ENCODE results near the gene GABRD. TPM values are rescaled to one million over a fixed set of nuclear protein-coding genes. Genes with fewer than 3 reads are reported as not detected.

Gene GABRD
- total and polyA plus RNA-seq, 2 experiments from 2014 or later, result 2.1 to 5.1 TPM

DNA sequence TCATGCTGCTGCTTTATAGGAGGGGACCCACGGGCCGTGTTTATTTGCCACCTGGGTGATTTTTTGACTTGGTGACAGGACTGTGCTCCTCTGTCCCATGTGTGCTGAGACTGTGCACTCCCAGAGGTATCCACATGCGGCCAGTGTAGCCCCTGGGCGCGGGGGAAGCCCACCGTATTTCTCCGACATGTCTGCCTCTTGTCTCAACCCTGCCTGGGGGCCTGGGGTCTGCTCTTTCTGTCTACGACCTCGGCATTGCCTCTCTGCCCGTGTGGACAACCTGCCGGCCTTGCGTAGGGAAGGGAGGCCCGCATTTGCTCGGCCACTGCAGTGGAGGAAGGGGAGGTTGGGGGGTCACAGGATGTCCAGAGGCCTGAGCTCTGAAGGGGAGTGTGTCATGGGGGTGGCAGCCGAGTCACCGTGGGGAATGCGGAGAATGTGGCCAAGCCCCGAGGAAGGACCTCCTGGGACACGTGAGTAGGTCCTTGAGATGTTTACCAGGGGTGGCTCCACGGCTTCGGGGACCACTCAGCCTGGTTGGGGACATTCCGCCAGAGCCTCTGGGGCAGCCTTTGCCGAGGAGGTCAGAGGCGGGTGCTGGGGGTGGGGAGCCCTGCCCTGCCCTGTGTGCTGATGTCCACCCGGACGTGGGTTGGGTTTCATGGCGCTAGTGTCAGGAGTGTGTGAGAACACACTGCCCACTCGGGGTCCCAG, 42.1 kb downstream of the GABRD start:
- ATAC-seq (no peak), DNase-seq (ENCODE audit: low spot score) (no peak)
- H2AFZ ChIP-seq, result no peak overlapping the region
- no peak overlapping the region for H3K4me2 ChIP-seq
- TF ChIP-seq ZNF331 (CRISPR knock-in tag; IDR thresholded peaks at IDR 0.05; ENCODE audit: low read depth) (no peak), POLR2AphosphoS5 (IDR thresholded peaks at IDR 0.05; ENCODE audit: low read depth) (no peak), CREB1 (CRISPR knock-in tag; IDR thresholded peaks at IDR 0.05; ENCODE audit: low read depth) (no peak), ZNF114 (CRISPR knock-in tag; IDR thresholded peaks at IDR 0.05) (no peak), STAT1 (IDR thresholded peaks at IDR 0.05; ENCODE audit: unreplicated experiment) (no peak), EZH2phosphoT487 (IDR thresholded peaks at IDR 0.05; ENCODE audit: unreplicated experiment) (no peak), EZH2 (IDR thresholded peaks at IDR 0.05; ENCODE audit: low read depth, unreplicated experiment) (no peak)
- TF ChIP-seq, protein P1, sequence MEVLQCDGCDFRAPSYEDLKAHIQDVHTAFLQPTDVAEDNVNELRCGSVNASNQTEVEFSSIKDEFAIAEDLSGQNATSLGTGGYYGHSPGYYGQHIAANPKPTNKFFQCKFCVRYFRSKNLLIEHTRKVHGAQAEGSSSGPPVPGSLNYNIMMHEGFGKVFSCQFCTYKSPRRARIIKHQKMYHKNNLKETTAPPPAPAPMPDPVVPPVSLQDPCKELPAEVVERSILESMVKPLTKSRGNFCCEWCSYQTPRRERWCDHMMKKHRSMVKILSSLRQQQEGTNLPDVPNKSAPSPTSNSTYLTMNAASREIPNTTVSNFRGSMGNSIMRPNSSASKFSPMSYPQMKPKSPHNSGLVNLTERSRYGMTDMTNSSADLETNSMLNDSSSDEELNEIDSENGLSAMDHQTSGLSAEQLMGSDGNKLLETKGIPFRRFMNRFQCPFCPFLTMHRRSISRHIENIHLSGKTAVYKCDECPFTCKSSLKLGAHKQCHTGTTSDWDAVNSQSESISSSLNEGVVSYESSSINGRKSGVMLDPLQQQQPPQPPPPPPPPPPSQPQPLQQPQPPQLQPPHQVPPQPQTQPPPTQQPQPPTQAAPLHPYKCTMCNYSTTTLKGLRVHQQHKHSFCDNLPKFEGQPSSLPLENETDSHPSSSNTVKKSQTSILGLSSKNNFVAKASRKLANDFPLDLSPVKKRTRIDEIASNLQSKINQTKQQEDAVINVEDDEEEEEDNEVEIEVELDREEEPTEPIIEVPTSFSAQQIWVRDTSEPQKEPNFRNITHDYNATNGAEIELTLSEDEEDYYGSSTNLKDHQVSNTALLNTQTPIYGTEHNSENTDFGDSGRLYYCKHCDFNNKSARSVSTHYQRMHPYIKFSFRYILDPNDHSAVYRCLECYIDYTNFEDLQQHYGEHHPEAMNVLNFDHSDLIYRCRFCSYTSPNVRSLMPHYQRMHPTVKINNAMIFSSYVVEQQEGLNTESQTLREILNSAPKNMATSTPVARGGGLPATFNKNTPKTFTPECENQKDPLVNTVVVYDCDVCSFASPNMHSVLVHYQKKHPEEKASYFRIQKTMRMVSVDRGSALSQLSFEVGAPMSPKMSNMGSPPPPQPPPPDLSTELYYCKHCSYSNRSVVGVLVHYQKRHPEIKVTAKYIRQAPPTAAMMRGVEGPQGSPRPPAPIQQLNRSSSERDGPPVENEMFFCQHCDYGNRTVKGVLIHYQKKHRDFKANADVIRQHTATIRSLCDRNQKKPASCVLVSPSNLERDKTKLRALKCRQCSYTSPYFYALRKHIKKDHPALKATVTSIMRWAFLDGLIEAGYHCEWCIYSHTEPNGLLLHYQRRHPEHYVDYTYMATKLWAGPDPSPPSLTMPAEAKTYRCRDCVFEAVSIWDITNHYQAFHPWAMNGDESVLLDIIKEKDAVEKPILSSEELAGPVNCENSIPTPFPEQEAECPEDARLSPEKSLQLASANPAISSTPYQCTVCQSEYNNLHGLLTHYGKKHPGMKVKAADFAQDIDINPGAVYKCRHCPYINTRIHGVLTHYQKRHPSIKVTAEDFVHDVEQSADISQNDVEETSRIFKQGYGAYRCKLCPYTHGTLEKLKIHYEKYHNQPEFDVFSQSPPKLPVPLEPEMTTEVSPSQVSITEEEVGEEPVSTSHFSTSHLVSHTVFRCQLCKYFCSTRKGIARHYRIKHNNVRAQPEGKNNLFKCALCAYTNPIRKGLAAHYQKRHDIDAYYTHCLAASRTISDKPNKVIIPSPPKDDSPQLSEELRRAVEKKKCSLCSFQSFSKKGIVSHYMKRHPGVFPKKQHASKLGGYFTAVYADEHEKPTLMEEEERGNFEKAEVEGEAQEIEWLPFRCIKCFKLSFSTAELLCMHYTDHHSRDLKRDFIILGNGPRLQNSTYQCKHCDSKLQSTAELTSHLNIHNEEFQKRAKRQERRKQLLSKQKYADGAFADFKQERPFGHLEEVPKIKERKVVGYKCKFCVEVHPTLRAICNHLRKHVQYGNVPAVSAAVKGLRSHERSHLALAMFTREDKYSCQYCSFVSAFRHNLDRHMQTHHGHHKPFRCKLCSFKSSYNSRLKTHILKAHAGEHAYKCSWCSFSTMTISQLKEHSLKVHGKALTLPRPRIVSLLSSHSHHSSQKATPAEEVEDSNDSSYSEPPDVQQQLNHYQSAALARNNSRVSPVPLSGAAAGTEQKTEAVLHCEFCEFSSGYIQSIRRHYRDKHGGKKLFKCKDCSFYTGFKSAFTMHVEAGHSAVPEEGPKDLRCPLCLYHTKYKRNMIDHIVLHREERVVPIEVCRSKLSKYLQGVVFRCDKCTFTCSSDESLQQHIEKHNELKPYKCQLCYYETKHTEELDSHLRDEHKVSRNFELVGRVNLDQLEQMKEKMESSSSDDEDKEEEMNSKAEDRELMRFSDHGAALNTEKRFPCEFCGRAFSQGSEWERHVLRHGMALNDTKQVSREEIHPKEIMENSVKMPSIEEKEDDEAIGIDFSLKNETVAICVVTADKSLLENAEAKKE (CRISPR knock-in tag; IDR thresholded peaks at IDR 0.05), result no peak
- TF ChIP-seq, protein P2, sequence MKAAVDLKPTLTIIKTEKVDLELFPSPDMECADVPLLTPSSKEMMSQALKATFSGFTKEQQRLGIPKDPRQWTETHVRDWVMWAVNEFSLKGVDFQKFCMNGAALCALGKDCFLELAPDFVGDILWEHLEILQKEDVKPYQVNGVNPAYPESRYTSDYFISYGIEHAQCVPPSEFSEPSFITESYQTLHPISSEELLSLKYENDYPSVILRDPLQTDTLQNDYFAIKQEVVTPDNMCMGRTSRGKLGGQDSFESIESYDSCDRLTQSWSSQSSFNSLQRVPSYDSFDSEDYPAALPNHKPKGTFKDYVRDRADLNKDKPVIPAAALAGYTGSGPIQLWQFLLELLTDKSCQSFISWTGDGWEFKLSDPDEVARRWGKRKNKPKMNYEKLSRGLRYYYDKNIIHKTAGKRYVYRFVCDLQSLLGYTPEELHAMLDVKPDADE (IDR thresholded peaks at IDR 0.05), result no peak
- no peaks in the 10 kb centered on the region for H3K4me1 ChIP-seq (ENCODE audit: insufficient read depth)
- H3K4me3 ChIP-seq, result no peak overlapping the region
- no peaks in the 10 kb centered on the region for H3K9me2 ChIP-seq (ENCODE audit: insufficient read depth)
- H3K27me3 ChIP-seq (ENCODE audit: insufficient read depth), result no peaks in the 10 kb centered on the region
- H3F3A ChIP-seq (replicated peaks; ENCODE audit: low read depth), result no peaks in the 10 kb centered on the region
- H3K4me1 Mint-ChIP-seq, result no peaks in the 10 kb centered on the region
- H3K36me3 ChIP-seq (ENCODE audit: insufficient read depth), result peaks cover 9% of the 10 kb centered on the region
- no peaks in the 10 kb centered on the region; the same call in 1 of the 2 replicates for H4K20me1 ChIP-seq (replicated peaks; ENCODE audit: insufficient read depth)
- peaks cover 52% of the 10 kb centered on the region for H3K36me3 Mint-ChIP-seq (ENCODE audit: low read depth)
- H3K9me3 Mint-ChIP-seq, result no peaks in the 10 kb centered on the region; the same call in 2 of the 3 replicates
- no peak overlapping the region for H3K4me3 Mint-ChIP-seq
- H3K27me3 Mint-ChIP-seq (ENCODE audit: insufficient read depth, low read depth, poor library complexity), result peaks cover 5% of the 10 kb centered on the region
- H3K79me2 ChIP-seq (replicated peaks; ENCODE audit: insufficient read depth), result peaks cover 29% of the 10 kb centered on the region
- no peak overlapping the region for H3K27ac Mint-ChIP-seq
- H3K27ac ChIP-seq (ENCODE audit: low read depth), result no peak overlapping the region
